Measurements from ENCODE around the gene SKAP1.
A peak's percentile ranks its signal among the peaks of the same experiment; 100 is the strongest.

SKAP1 gene

DNA sequence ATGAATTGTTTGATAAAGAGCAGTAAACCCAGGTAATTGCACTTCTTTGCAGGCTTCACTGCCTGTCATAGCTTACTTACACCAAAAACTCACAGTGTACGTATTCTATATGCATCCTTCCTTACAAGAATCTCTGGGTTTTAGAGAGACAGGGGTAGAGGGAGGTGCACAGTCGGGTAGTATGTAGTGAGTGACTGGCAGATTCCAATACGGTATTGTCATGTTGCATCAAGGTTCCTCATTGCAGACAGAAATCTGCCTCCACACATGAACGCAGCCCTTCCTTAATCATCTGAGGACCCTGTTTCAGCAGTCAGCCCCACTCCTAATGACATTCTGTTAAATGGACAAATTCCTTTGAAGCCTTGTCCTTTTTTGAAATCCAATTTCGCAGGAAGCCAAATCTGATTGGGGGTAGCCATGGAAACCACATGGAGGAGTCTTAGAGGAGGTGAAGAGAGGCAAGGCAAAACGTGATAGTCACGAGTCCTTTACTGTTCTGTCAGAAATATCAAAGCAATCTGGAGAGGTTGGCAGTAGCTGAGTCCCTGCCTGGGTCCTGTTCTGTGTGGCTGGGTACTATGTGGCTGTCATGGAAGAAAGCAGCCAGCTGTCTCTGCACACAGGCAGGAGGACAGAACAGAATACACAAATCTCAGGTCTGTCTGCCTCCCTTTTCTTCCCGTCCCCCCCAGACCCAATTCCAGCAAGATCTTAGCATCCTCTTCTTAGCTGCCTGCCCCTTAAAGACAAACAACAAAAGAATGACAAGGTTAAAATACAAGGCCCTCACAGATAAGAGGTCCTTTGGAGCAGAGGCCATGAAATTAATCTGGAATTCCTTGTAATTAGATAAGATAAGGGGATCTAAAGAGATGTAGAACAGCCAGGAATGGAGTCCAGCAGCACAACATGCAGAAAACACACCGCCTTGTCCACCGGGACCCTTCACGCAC, 3.1 kb upstream of the SKAP1 start:
- no peaks in the 10 kb centered on the region for H3K27me3 ChIP-seq (ENCODE audit: insufficient read depth, low read length, poor library complexity, severe bottlenecking)

GRCh38 chr17:48429156-48429555, 858 bp downstream of the SKAP1 start:
- no peak overlapping the region for H3K4me3 ChIP-seq (ENCODE audit: low read length, poor library complexity, severe bottlenecking)
- H3K9ac ChIP-seq (ENCODE audit: low read depth, low read length, poor library complexity, severe bottlenecking) = no peak overlapping the region
- TF ChIP-seq EZH2phosphoT487 (IDR thresholded peaks at IDR 0.05; ENCODE audit: borderline replicate concordance) (no peak), CTCF (conservative IDR thresholded peaks at IDR 0.05; ENCODE audit: low read length) (no peak)
- H3K79me2 ChIP-seq (ENCODE audit: insufficient read depth, low read length) = no peaks in the 10 kb centered on the region
- no peaks in the 10 kb centered on the region for H4K20me1 ChIP-seq (ENCODE audit: insufficient read depth, low read length, poor library complexity, severe bottlenecking)
- no peak overlapping the region for H2AFZ ChIP-seq (ENCODE audit: low read length)
- no peak overlapping the region for H3K4me2 ChIP-seq (ENCODE audit: low read depth, low read length, poor library complexity, severe bottlenecking)
- H3K27me3 ChIP-seq (ENCODE audit: insufficient read depth, low read length, poor library complexity, severe bottlenecking) = no peaks in the 10 kb centered on the region
- no peaks in the 10 kb centered on the region for H3K36me3 ChIP-seq (ENCODE audit: insufficient read depth, low read length)
- no peaks in the 10 kb centered on the region for H3F3A ChIP-seq (ENCODE audit: low read depth)
- H3K9me2 ChIP-seq (replicated peaks; ENCODE audit: low read depth, low read length) = no peaks in the 10 kb centered on the region
- peaks cover 35% of the 10 kb centered on the region for H3K4me1 ChIP-seq (ENCODE audit: insufficient read depth, low read length, poor library complexity, severe bottlenecking)
- no peaks in the 10 kb centered on the region for H3K9me3 ChIP-seq (ENCODE audit: insufficient read depth, low read depth, low read length)

More for the DNA sequence above, 3.1 kb upstream of the SKAP1 start:
- H3K4me3 ChIP-seq (ENCODE audit: low read length, poor library complexity, severe bottlenecking) = no peak overlapping the region
- peaks cover 27% of the 10 kb centered on the region for H3K4me1 ChIP-seq (ENCODE audit: insufficient read depth, low read length, poor library complexity, severe bottlenecking)
- no peak overlapping the region for H2AFZ ChIP-seq (ENCODE audit: low read length)
- H3K4me2 ChIP-seq (ENCODE audit: low read depth, low read length, poor library complexity, severe bottlenecking) = no peak overlapping the region
- H3K79me2 ChIP-seq (ENCODE audit: insufficient read depth, low read length) = no peaks in the 10 kb centered on the region
- no peaks in the 10 kb centered on the region for H4K20me1 ChIP-seq (ENCODE audit: insufficient read depth, low read length, poor library complexity, severe bottlenecking)
- H3K36me3 ChIP-seq (ENCODE audit: insufficient read depth, low read length) = no peaks in the 10 kb centered on the region
- no peaks in the 10 kb centered on the region for H3K9me2 ChIP-seq (replicated peaks; ENCODE audit: low read depth, low read length)
- no peak overlapping the region for H3K9ac ChIP-seq (ENCODE audit: low read depth, low read length, poor library complexity, severe bottlenecking)
- H3F3A ChIP-seq (ENCODE audit: low read depth) = no peaks in the 10 kb centered on the region
- TF ChIP-seq EZH2phosphoT487 (IDR thresholded peaks at IDR 0.05; ENCODE audit: borderline replicate concordance) (no peak), CTCF (conservative IDR thresholded peaks at IDR 0.05; ENCODE audit: low read length) (no peak)
- H3K9me3 ChIP-seq (ENCODE audit: insufficient read depth, low read depth, low read length) = no peaks in the 10 kb centered on the region

GRCh38 chr17:48427598-48427997, 2.4 kb downstream of the SKAP1 start:
- H3K27me3 ChIP-seq (ENCODE audit: insufficient read depth, low read length, poor library complexity, severe bottlenecking) = no peaks in the 10 kb centered on the region
- H3K36me3 ChIP-seq (ENCODE audit: insufficient read depth, low read length) = no peaks in the 10 kb centered on the region
- H3K4me3 ChIP-seq (ENCODE audit: low read length, poor library complexity, severe bottlenecking) = no peak overlapping the region
- H2AFZ ChIP-seq (ENCODE audit: low read length) = peak overlapping the region; percentile 64; the same call in 1 of the 2 replicates
- peaks cover 35% of the 10 kb centered on the region for H3K4me1 ChIP-seq (ENCODE audit: insufficient read depth, low read length, poor library complexity, severe bottlenecking)
- no peaks in the 10 kb centered on the region for H3K9me2 ChIP-seq (replicated peaks; ENCODE audit: low read depth, low read length)
- H3F3A ChIP-seq (ENCODE audit: low read depth) = no peaks in the 10 kb centered on the region
- H3K4me2 ChIP-seq (ENCODE audit: low read depth, low read length, poor library complexity, severe bottlenecking) = peak overlapping the region; percentile 39
- no peaks in the 10 kb centered on the region for H4K20me1 ChIP-seq (ENCODE audit: insufficient read depth, low read length, poor library complexity, severe bottlenecking)
- H3K9me3 ChIP-seq (ENCODE audit: insufficient read depth, low read depth, low read length) = no peaks in the 10 kb centered on the region
- TF ChIP-seq CTCF (conservative IDR thresholded peaks at IDR 0.05; ENCODE audit: low read length) = no peak
- TF ChIP-seq EZH2phosphoT487 (IDR thresholded peaks at IDR 0.05; ENCODE audit: borderline replicate concordance) = no peak
- no peaks in the 10 kb centered on the region for H3K79me2 ChIP-seq (ENCODE audit: insufficient read depth, low read length)
- H3K9ac ChIP-seq (ENCODE audit: low read depth, low read length, poor library complexity, severe bottlenecking) = no peak overlapping the region
